HEK293T (cell line): Measurements from ENCODE around the gene ZBTB42.

Experiments used
- ARNT ChIP-seq: fragments of 450-650 bp; IDR thresholded peaks from 2 replicates; pipeline ENCODE4 v1.6.1; 2017; ENCODE audit warnings: mild to moderate bottlenecking
- BHLHE40 ChIP-seq: fragments of 450-650 bp; IDR thresholded peaks from 2 replicates; pipeline ENCODE4 v1.6.1; 2016; ENCODE audit warnings: mild to moderate bottlenecking, moderate library complexity, borderline replicate concordance
- ELF4 ChIP-seq: fragments of 450-650 bp; IDR thresholded peaks from 2 replicates; pipeline ENCODE4 v1.6.1; 2017; ENCODE audit warnings: antibody characterized with exemption
- FOXA1 ChIP-seq: fragments of 450-650 bp; IDR thresholded peaks from 2 replicates; pipeline ENCODE4 v1.6.1; 2016; ENCODE audit warnings: mild to moderate bottlenecking
- FOXK2 ChIP-seq: fragments of 450-650 bp; IDR thresholded peaks from 2 replicates; pipeline ENCODE4 v1.6.1; 2016; ENCODE audit warnings: mild to moderate bottlenecking
- SP1 ChIP-seq: fragments of 450-650 bp; IDR thresholded peaks from 2 replicates; pipeline ENCODE4 v1.6.1; 2017
- ZNF384 ChIP-seq: fragments of 450-650 bp; IDR thresholded peaks from 2 replicates; pipeline ENCODE4 v1.6.1; 2016

DNA sequence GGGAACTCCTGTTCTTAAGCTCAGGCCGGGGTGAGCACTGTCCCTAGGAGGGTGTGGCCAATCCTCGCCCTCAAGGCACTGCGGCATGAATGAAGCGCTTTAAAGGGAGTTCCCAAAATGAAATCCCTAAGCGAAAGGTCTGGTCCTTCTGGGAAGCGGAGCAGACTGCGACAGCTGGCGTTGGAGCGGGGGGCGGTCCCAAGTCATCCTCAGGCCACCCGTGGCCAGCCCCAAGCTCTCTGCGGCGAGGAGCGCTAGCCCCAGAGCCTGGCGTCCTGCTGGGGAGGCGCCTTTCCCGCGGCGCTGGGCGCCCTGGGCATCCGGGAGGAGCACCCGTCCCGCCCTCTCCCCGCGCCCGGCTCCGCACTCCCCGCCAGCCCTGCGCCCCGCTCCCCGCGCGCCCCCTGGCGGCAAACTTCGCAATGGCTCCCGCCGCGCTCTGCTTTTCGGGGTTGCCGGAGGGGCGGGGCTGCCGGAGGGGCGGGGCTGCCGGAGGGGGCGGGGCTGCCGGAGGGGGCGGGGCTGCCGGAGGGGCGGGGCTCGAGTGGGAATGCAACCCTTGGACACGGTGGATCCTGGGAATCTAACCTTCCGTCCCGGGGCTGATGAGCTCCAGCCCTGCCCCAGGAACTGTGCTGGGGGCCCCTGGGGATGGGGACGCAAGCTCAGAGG lies 25.4 kb downstream of the ZBTB42 start:
- TF ChIP-seq SP1, result no peak
- TF ChIP-seq BHLHE40, result no peak
- TF ChIP-seq ELF4, result no peak
- TF ChIP-seq ARNT, result no peak
- no peak for TF ChIP-seq FOXA1
- TF ChIP-seq FOXK2, result no peak
- no peak for TF ChIP-seq ZNF384
